Measurements from ENCODE around the gene PIK3CG. TPM values are rescaled to one million over a fixed set of nuclear protein-coding genes. Genes with fewer than 3 reads are reported as not detected.

PIK3CG gene
- total RNA-seq: under 0.01 TPM in 1 of 2 replicates, not detected in the other

GRCh38 chr7:106865130-106866041, at the start of gene PIK3CG:
Gene PIK3CG, plus strand, starts transcription at chr7:106865282. Its CDS starts 2,280 bp downstream, at chr7:106867562.

Other genes with a start within 250 kb of the PIK3CG start
- gene CCDC71L, start 204.1 kb upstream of the PIK3CG start, total RNA-seq: 181 and 217 TPM in 2 replicates
- gene PRKAR2B, start 179.4 kb downstream of the PIK3CG start, total RNA-seq: 10.1 and 10.8 TPM in 2 replicates

Measured in myometrial cell (primary cell).